PC-9 (cell line): ENCODE data around the gene RAB7A.

Source experiments
- CTCF ChIP-seq: fragments of 200-600 bp; sonication (generic); conservative IDR thresholded peaks from 2 replicates; pipeline ENCODE4 v1.6.1; 2017; ENCODE audit warnings: mixed run types, antibody characterized with exemption, mild to moderate bottlenecking, moderate library complexity
- EZH2 ChIP-seq: fragments of 200-600 bp; sonication (generic); IDR thresholded peaks from 2 replicates; pipeline ENCODE4 v1.8.0; 2017; ENCODE audit warnings: antibody characterized with exemption, low read depth

GRCh38 chr3:128804811-128805155, 78.8 kb downstream of the RAB7A start:
- TF ChIP-seq CTCF, result no peak
- TF ChIP-seq EZH2, result no peak
